ENCODE measurements around the gene PLCD3.
A peak's percentile ranks its signal among the peaks of the same experiment; 100 is the strongest.

Gene PLCD3

GRCh38 chr17:45101883-45102811, 30.2 kb downstream of the PLCD3 start:
- DNase-seq (ENCODE audit: low read depth) = no peak

DNA sequence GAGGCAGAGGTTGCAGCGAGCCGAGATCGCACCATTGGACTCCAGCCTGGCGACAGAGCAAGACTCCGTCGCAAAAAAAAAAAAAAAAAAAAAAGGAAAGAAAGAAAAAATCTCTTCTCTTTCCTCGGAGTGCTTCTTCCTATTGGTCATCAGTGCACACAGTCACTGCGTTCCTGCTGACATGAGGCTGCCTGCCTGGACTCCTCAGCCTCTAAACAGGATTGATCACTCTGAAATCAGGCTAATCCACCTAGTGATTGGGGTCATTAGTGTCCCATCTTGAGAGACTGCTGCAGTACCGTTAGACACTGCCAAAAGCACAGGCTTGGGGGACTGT, 30.8 kb downstream of the PLCD3 start:
- no peak for DNase-seq (ENCODE audit: low read depth)

- DNase-seq (ENCODE audit: low read depth) = peak; percentile 77
Observed at GRCh38 chr17:45098869-45099616, 33.3 kb downstream of the PLCD3 start.

DNA sequence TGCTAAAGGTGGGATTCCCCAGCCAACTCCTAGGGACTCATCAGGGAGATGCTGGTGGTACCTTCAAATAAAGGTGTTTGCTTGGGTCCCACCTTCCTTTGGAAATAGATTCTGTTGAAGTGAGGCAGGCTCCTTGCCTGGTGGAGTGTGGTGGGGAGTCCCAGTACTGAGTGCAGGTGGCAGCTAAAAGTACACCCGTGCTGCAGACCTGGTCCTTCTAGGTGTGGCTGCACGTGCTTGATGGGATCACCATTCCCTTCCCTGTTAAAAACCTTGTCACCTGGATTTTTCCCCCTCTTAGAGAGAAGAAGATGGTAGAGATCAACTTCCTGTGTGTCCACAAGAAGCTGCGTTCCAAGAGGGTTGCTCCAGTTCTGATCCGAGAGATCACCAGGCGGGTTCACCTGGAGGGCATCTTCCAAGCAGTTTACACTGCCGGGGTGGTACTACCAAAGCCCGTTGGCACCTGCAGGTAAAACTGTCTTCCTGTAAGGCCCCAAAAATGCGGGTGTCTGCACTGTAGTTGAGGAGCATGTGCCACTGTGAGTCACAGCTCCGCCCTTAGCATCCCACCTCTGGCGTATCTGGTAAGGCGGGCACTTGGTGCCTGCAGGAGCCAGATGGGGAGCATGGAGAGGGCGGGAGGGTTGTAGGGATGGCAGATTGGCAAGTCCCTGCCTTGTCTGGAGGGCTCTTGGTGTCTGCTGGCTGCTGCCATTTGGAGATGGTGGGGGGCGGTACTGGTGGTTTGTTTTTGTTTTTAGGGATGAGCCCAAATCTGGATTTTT, 34.0 kb downstream of the PLCD3 start:
- no peak for DNase-seq (ENCODE audit: low read depth)

GRCh38 chr17:45096926-45097325, 35.4 kb downstream of the PLCD3 start:
- no peak for DNase-seq (ENCODE audit: low read depth)

DNA sequence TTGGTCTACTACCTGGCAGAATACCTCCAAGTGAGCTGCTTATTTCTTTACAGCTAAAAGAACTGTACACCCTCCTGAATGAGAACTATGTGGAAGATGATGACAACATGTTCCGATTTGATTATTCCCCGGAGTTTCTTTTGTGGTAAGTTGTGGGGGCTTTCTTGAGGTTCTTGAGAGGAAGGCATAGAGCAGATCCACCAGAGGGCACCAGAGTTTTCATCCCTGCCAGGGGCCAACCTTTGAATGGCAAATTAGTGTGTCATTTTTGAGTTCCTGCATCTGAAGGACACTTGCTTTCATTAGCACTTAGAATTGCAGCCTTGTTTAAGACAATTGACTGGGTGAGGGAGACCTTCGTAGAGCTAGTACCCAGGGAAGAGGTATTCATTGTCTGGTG, 36.2 kb downstream of the PLCD3 start:
- no peak for DNase-seq (ENCODE audit: low read depth)

DNA sequence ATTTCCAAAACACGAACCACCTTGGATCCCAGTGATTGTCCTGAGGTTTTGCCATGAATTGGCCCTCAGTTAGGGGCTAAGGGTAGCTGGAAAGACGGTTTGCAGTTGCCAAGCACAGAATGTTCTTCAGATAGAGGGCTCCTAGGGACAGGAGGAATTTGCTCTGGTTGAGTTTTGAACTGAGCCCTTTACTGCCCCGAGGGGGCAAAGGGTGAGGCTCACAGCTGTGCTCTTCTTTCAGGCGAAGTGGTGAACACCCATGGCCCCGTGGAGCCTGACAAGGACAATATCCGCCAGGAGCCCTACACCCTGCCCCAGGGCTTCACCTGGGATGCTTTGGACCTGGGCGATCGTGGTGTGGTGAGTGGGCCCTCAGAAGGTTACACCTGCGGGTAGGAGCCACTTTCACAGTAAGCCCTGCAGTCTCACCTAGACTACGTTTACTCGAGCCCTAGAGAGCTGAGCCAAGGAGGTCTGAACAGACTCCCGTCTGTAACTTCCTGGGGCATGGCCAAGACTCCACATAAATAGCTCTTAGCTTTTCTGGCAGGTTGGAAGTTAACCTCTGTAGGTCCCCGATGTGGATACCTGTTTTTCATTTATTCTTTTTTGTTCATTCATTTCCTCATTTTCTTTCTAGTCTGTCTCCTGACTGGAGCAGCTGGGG, 38.7 kb downstream of the PLCD3 start:
- DNase-seq (ENCODE audit: low read depth) = no peak

DNA sequence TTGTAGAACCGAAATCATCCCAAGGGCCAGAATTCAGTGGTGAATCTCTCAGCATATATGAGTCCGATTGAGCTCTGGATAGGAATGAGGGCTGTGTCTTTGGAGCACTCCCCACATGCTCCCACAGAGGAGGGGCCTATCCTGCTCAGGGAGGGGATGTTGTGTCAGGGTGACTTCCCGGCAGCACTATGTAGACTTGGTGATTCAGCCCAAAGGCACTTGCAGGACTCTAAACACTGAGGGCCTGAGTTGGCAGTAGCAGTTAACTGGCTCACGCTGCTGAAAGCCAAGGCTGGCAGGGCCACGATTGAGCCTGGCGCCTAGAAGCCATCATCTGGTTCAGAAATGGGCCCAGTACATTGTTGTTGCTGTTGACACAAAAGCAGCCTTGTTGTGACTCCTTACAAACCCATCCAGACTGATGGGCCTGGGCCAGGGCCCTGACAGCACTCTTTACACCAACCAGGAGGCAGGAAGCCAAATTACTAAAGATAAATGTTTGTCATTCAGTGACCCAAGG, 39.3 kb downstream of the PLCD3 start:
- DNase-seq (ENCODE audit: low read depth) = no peak

GRCh38 chr17:45091778-45092425, 40.4 kb downstream of the PLCD3 start:
- DNase-seq (ENCODE audit: low read depth) = no peak

DNA sequence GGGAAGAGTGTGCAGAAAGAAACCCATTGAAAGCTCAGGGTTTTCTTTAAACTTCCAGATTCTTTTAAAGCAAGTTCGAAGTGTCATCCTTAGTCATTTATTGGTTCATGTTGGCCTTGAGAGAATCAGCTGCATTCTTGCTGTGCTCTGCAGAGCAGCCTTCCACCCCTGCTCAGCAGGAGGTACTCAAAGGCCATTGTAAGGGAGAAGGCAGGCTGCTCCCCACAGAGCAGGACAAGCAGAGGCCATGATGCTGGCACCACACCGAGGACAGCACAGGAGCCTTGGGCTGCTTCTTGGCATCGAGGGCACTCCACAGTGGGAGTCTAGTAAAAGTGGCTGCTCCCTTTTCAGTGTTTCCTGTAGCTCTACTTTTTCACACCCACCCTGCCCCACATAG, 41.6 kb downstream of the PLCD3 start:
- no peak for DNase-seq (ENCODE audit: low read depth)

- no peak for DNase-seq (ENCODE audit: low read depth)
Observed at GRCh38 chr17:45088741-45089140, 43.6 kb downstream of the PLCD3 start.

GRCh38 chr17:45087978-45088377, 44.3 kb downstream of the PLCD3 start:
- no peak for DNase-seq (ENCODE audit: low read depth)

DNA sequence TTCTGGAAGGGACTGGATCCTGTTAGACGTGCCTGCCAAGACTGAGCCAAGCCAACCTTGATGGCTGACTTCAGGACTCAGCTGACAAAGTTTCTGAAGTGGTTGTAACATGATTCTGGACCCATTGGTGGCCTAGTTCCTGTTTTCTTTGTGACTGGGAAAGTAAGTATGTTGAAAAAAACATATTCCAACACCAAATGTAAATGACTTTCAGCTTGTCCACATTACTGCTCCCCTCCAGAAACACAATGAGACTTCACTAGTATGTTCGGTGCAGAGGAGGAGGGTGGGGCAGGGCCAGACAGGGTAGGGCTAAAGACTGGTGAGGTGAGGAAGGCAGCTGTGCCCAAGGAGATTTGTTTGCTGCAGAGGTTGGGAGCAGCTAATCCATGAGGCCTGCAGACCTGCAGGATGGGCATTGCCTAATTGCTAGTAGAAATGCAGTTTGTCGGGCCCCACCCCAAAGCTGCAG, 44.8 kb downstream of the PLCD3 start:
- no peak for DNase-seq (ENCODE audit: low read depth)

DNA sequence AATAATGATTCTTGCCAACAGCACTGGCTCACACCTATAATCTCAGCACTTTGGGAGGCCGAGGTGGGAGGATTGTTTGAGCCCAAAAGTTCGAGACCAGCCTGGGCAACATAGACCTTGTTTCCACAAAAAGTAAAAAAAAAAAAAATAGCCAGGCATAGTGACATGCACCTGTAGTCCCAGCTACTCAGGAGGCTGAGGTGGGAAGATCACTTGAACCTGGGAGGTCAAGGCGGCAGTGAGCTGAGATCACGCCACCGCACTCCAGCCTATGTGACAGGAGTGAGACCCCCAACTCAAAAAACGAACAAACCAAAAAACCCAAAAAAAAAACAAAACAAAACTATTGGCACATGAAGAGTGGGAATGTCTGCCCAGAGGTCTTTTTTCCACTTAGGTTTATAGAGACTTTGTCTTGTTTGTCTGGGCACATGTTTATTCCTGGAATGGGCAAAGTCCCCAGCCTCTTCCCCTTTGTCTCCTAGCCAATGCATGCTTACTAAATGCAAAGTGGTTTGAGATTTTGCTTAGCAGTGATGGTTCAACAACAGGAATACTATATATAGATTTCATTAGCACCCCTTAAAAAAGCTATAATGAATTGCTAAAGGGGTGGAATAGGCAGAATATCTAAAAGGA, 45.3 kb downstream of the PLCD3 start:
- no peak for DNase-seq (ENCODE audit: low read depth)

DNA sequence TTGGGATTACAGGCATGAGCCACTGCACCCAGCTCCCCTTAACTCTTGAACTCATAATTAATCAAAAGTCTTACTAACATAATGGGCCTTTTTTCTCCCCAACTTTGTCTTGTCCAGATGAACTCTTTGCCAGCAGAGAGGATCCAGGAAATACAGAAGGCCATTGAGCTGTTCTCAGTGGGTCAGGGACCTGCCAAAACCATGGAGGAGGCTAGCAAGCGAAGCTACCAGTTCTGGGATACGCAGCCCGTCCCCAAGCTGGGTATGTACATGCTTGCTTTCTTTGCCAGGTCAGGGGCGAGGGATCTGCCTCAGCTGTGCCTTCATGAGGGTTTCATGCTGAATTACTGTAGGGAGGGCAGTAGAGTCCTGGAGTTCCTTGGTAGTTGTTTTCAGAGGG, 45.9 kb downstream of the PLCD3 start:
- no peak for DNase-seq (ENCODE audit: low read depth)

- no peak for DNase-seq (ENCODE audit: low read depth)
Observed at GRCh38 chr17:45081047-45081703, 51.1 kb downstream of the PLCD3 start.

DNA sequence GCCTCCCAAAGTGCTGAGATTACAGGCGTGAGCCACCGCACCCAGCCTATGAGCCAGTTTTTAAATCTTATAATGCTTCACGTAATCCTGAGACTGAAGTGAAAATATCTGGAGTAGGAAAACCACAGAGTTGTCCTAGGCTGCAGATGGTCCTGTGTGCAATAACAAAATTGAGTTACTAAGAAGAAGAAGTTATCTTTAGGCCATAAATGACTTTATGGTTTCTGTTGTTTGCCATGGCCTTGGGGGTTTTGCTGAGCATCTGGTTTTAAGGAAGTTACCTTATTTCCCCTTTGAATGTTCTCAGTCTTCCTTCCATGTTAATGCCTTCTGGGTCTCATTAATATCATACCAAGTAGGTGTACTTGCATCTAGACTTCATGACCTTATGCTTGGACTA, 54.7 kb downstream of the PLCD3 start:
- DNase-seq (ENCODE audit: low read depth) = no peak

DNA sequence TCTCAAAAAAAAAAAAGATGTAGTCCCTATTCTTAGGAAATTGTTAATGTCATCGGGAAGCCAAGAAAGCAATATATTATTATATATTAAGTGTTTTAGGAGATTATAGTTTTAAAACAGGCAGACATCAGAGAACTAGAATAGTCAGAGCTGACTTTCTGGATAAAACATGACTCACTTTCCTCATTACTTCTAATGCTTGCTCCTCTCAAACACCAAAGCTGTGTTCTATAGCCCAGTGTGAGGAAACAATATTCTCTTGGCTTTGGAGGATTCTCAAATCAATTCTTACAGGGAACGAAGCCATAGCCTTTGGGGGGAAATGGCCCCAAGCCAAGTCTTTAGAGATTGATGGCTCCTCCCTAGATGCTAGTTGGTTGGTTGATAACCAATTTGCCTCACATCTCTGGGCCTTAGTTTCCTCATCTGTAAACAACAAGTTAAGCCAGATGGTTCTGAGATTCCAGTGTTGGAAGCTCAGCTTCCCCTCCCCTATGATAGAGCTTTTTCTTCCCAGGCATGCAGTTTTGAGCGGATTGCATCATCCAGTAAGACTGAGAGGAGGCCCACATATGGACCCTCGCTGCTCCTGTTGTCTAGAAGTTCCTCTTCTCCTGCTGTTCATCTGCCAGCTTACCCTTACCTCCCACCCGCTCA, 58.8 kb downstream of the PLCD3 start:
- DNase-seq (ENCODE audit: low read depth) = no peak

- DNase-seq (ENCODE audit: low read depth) = no peak
Observed at GRCh38 chr17:45070809-45071208, 61.5 kb downstream of the PLCD3 start.

GRCh38 chr17:45070001-45070400, 62.3 kb downstream of the PLCD3 start:
- no peak for DNase-seq (ENCODE audit: low read depth)
